PC-9 (cell line): ENCODE data around the gene EPHB1.

Experiments used
- EZH2 ChIP-seq: fragments of 200-600 bp; sonication (generic); IDR thresholded peaks from 2 replicates; pipeline ENCODE4 v1.8.0; 2017; ENCODE audit warnings: antibody characterized with exemption, low read depth
- TF ChIP-seq, protein P1 (sequence below): fragments of 200-600 bp; sonication (generic); conservative IDR thresholded peaks from 2 replicates; pipeline ENCODE4 v1.6.1; 2017; ENCODE audit warnings: mixed run types, antibody characterized with exemption, mild to moderate bottlenecking, moderate library complexity

DNA sequence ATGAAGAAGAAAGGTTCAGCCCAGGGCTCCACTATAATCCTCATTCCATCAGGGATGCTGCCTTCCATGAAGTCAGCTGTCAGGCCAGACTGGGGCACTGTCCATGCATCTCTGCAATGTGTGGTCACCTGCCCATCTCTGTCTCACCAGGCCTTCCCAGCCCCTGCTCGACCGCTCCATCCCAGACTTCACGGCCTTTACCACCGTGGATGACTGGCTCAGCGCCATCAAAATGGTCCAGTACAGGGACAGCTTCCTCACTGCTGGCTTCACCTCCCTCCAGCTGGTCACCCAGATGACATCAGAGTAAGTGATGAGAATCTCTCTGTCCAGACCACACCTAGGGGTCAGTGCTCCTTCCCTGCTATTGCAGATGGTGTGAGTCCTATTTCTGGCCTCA, 454.1 kb downstream of the EPHB1 start:
- no peak for TF ChIP-seq EZH2
- TF ChIP-seq, protein P1, sequence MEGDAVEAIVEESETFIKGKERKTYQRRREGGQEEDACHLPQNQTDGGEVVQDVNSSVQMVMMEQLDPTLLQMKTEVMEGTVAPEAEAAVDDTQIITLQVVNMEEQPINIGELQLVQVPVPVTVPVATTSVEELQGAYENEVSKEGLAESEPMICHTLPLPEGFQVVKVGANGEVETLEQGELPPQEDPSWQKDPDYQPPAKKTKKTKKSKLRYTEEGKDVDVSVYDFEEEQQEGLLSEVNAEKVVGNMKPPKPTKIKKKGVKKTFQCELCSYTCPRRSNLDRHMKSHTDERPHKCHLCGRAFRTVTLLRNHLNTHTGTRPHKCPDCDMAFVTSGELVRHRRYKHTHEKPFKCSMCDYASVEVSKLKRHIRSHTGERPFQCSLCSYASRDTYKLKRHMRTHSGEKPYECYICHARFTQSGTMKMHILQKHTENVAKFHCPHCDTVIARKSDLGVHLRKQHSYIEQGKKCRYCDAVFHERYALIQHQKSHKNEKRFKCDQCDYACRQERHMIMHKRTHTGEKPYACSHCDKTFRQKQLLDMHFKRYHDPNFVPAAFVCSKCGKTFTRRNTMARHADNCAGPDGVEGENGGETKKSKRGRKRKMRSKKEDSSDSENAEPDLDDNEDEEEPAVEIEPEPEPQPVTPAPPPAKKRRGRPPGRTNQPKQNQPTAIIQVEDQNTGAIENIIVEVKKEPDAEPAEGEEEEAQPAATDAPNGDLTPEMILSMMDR: no peak
